H9 (cell line): ENCODE measurements around the gene MYO1E. TPM values are rescaled to one million over a fixed set of nuclear protein-coding genes. Genes with fewer than 3 reads are reported as not detected.

Experiments used
- DNase-seq: peaks from one replicate; pipeline ENCODE4 v3.0.0-alpha.2; 2017
- H2AFZ ChIP-seq: one replicate; pipeline ENCODE4 v1.6.1; 2013; ENCODE audit warnings: mild to moderate bottlenecking, low read length, control low read depth, moderate library complexity
- H2AK5ac ChIP-seq: 2 replicates; pipeline ENCODE4 v1.6.1; 2013; ENCODE audit warnings: low read length, control low read depth, mixed read lengths; ENCODE audit not compliant: insufficient read length
- H2BK120ac ChIP-seq: one replicate; pipeline ENCODE4 v1.6.1; 2013; ENCODE audit warnings: low read depth, mild to moderate bottlenecking, low read length, control low read depth, inconsistent platforms; ENCODE audit not compliant: poor library complexity, severe bottlenecking
- H2BK12ac ChIP-seq: 2 replicates; pipeline ENCODE4 v1.6.1; 2013; ENCODE audit warnings: low read length, control low read depth, mixed read lengths, low read depth; ENCODE audit not compliant: insufficient read length
- H2BK15ac ChIP-seq: 2 replicates; pipeline ENCODE4 v1.6.1; 2013; ENCODE audit warnings: low read depth, low read length, control low read depth
- H2BK20ac ChIP-seq: one replicate; pipeline ENCODE4 v1.6.1; 2013; ENCODE audit warnings: low read depth, mild to moderate bottlenecking, low read length, control low read depth, inconsistent platforms; ENCODE audit not compliant: poor library complexity, severe bottlenecking
- H2BK5ac ChIP-seq: 2 replicates; pipeline ENCODE4 v1.6.1; 2013; ENCODE audit warnings: low read length, control low read depth, mixed read lengths; ENCODE audit not compliant: insufficient read length
- H3K14ac ChIP-seq: 2 replicates; pipeline ENCODE4 v1.6.1; 2013; ENCODE audit warnings: low read length, control low read depth; ENCODE audit not compliant: insufficient read depth
- H3K18ac ChIP-seq: 2 replicates; pipeline ENCODE4 v1.6.1; 2013; ENCODE audit warnings: low read depth, mild to moderate bottlenecking, mixed read lengths, low read length, control low read depth; ENCODE audit not compliant: insufficient read length
- H3K23ac ChIP-seq: 2 replicates; pipeline ENCODE4 v1.6.1; 2013; ENCODE audit warnings: low read length, control low read depth, mixed read lengths, low read depth; ENCODE audit not compliant: insufficient read length
- H3K23me2 ChIP-seq: 2 replicates; pipeline ENCODE4 v1.6.1; 2013; ENCODE audit warnings: low read depth, mild to moderate bottlenecking, mixed read lengths, low read length, control low read depth; ENCODE audit not compliant: insufficient read length, poor library complexity, severe bottlenecking
- H3K27ac ChIP-seq: 2 replicates; pipeline ENCODE4 v1.5.1; 2013; ENCODE audit warnings: low read length, control low read depth, mixed read lengths, low read depth; ENCODE audit not compliant: insufficient read length
- H3K27me3 ChIP-seq: 2 replicates; pipeline ENCODE4 v1.6.1; 2013; ENCODE audit warnings: low read length, control low read depth, inconsistent platforms; ENCODE audit not compliant: insufficient read depth
- H3K4ac ChIP-seq: 2 replicates; pipeline ENCODE4 v1.6.1; 2013; ENCODE audit warnings: low read depth, mild to moderate bottlenecking, control low read depth, inconsistent platforms, low read length, moderate library complexity
- H3K4me1 ChIP-seq: 2 replicates; pipeline ENCODE4 v1.6.1; 2013; ENCODE audit warnings: low read length, control low read depth, inconsistent platforms; ENCODE audit not compliant: insufficient read depth
- H3K4me2 ChIP-seq: 2 replicates; pipeline ENCODE4 v1.6.1; 2013; ENCODE audit warnings: low read length, control low read depth, mixed read lengths; ENCODE audit not compliant: insufficient read length, insufficient read depth
- H3K56ac ChIP-seq: 2 replicates; pipeline ENCODE4 v1.6.1; 2013; ENCODE audit warnings: low read depth, mild to moderate bottlenecking, mixed read lengths, low read length, control low read depth; ENCODE audit not compliant: insufficient read length
- H3K79me1 ChIP-seq: 2 replicates; pipeline ENCODE4 v1.6.1; 2013; ENCODE audit warnings: low read depth, mild to moderate bottlenecking, moderate library complexity, low read length, control low read depth, inconsistent platforms; ENCODE audit not compliant: insufficient read depth, poor library complexity, severe bottlenecking
- H3K79me2 ChIP-seq: 2 replicates; pipeline ENCODE4 v1.6.1; 2013; ENCODE audit warnings: low read length, control low read depth, inconsistent platforms; ENCODE audit not compliant: insufficient read depth
- H3K9ac ChIP-seq: 2 replicates; pipeline ENCODE4 v1.6.1; 2013; ENCODE audit warnings: low read length, control low read depth, mixed read lengths; ENCODE audit not compliant: insufficient read length; ENCODE audit errors: extremely low read depth
- H3K9me3 ChIP-seq: one replicate; pipeline ENCODE4 v1.6.1; 2013; ENCODE audit warnings: low read depth, low read length, inconsistent platforms; ENCODE audit not compliant: control insufficient read depth
- H3T11ph ChIP-seq: one replicate; pipeline ENCODE4 v1.6.1; 2013; ENCODE audit warnings: mild to moderate bottlenecking, low read length, control low read depth, inconsistent platforms
- H4K20me1 ChIP-seq: one replicate; pipeline ENCODE4 v1.6.1; 2013; ENCODE audit not compliant: control insufficient read depth, insufficient read length, insufficient read depth
- H4K5ac ChIP-seq: 2 replicates; pipeline ENCODE4 v1.6.1; 2013; ENCODE audit warnings: low read depth, mild to moderate bottlenecking, mixed read lengths, low read length, control low read depth; ENCODE audit not compliant: insufficient read length
- H4K8ac ChIP-seq: replicated peaks from 2 replicates; pipeline ENCODE4 v1.6.1; 2013; ENCODE audit warnings: low read length, control low read depth, mixed read lengths, low read depth; ENCODE audit not compliant: insufficient read length
- H4K91ac ChIP-seq: 2 replicates; pipeline ENCODE4 v1.6.1; 2013; ENCODE audit warnings: low read depth, mild to moderate bottlenecking, moderate library complexity, mixed read lengths, low read length, control low read depth; ENCODE audit not compliant: insufficient read length
- H3K27ac Mint-ChIP-seq, 3 experiments: 2 replicates in 2 of 3; 3 replicates in 1 of 3; pipeline ENCODE4 v1.8.0; 2020 to 2021; ENCODE audit warnings: mixed read lengths in 3 of 3, mild to moderate bottlenecking in 1 of 3, moderate library complexity in 1 of 3
- H3K27me3 Mint-ChIP-seq: 2 replicates; pipeline ENCODE4 v1.8.0; 2021; ENCODE audit warnings: low read depth, mild to moderate bottlenecking, moderate library complexity, mixed read lengths
- H3K36me3 Mint-ChIP-seq, 3 experiments: 2 replicates in 2 of 3; 3 replicates in 1 of 3; pipeline ENCODE4 v1.8.0; 2020 to 2021; ENCODE audit warnings: low read depth in 3 of 3, mixed read lengths in 3 of 3; ENCODE audit not compliant: insufficient read depth in 1 of 3
- H3K4me1 Mint-ChIP-seq, 2 experiments: 2 replicates each; pipeline ENCODE4 v1.8.0; 2020; ENCODE audit warnings: mixed read lengths in 2 of 2
- H3K4me3 Mint-ChIP-seq, 2 experiments: 2 replicates in 1 of 2; 3 replicates in 1 of 2; pipeline ENCODE4 v1.8.0; 2020 to 2021; ENCODE audit warnings: mild to moderate bottlenecking in 2 of 2, mixed read lengths in 2 of 2, moderate library complexity in 1 of 2
- H3K9me3 Mint-ChIP-seq, 2 experiments: 2 replicates in 1 of 2; 3 replicates in 1 of 2; pipeline ENCODE4 v1.8.0; 2020; ENCODE audit warnings: mild to moderate bottlenecking in 2 of 2, mixed read lengths in 2 of 2, moderate library complexity in 1 of 2
- CTCF ChIP-seq: fragments of 200-600 bp; sonication (generic); conservative IDR thresholded peaks from 3 replicates; pipeline ENCODE4 v1.8.0; 2021; ENCODE audit warnings: antibody characterized with exemption, mild to moderate bottlenecking
- WGBS: extraction: QIAGEN DNeasy Blood & Tissue Kit; methylation state at CpG from one replicate; pipeline ENCODE4 v1.1.7; 2013; ENCODE audit warnings: missing lambda C conversion rate, low lambda C conversion rate, mixed read lengths; ENCODE audit not compliant: insufficient read length; ENCODE audit errors: extremely low coverage; 5-methylcytosine and 5-hydroxymethylcytosine counted together
- total RNA-seq: library from RNA; stranded (reverse); gene quantifications from 2 replicates; pipeline ENCODE4 v1.2.1, GENCODE V29; 2021

MYO1E gene
- total RNA-seq, 1 experiment from 2014 or later: 235 TPM

- WGBS: no CpG with 5 or more reads among the region's 6 CpGs
- H3K27me3 Mint-ChIP-seq: no peaks in the 10 kb centered on the region
- no peak for TF ChIP-seq CTCF
- no peaks in the 10 kb centered on the region for H3K23me2 ChIP-seq
- DNase-seq: no peak
- no peak overlapping the region for H3K4me3 Mint-ChIP-seq
- no peak overlapping the region for H2BK120ac ChIP-seq
- H2AFZ ChIP-seq: no peak overlapping the region
- no peak overlapping the region for H3K18ac ChIP-seq
- H3K36me3 Mint-ChIP-seq: peaks cover 55 to 88% (median 84%) of the 10 kb centered on the region in 3 experiments; a peak in 6 of 7 replicates
- no peak overlapping the region for H4K8ac ChIP-seq
- no peak overlapping the region for H3K9ac ChIP-seq
- no peak overlapping the region for H2BK12ac ChIP-seq
- no peaks in the 10 kb centered on the region for H3K9me3 Mint-ChIP-seq
- H3K27me3 ChIP-seq: no peaks in the 10 kb centered on the region
- no peak overlapping the region for H2BK20ac ChIP-seq
- no peak overlapping the region for H3K4ac ChIP-seq
- no peak overlapping the region for H3K56ac ChIP-seq
- H3K4me2 ChIP-seq: no peak overlapping the region
- H4K91ac ChIP-seq: no peak overlapping the region
- no peak overlapping the region for H2BK15ac ChIP-seq
- no peak overlapping the region for H2BK5ac ChIP-seq
- H3K14ac ChIP-seq: no peak overlapping the region
- no peak overlapping the region for H2AK5ac ChIP-seq
- no peaks in the 10 kb centered on the region for H3K79me2 ChIP-seq
- H3K27ac ChIP-seq: no peak overlapping the region
- no peaks in the 10 kb centered on the region; a peak in 1 of 4 replicates for H3K4me1 Mint-ChIP-seq
- no peak overlapping the region for H4K5ac ChIP-seq
- no peak overlapping the region for H3K27ac Mint-ChIP-seq
- peaks cover 4% of the 10 kb centered on the region for H3K79me1 ChIP-seq
- H4K20me1 ChIP-seq: no peaks in the 10 kb centered on the region
- H3K23ac ChIP-seq: no peak overlapping the region
- no peak overlapping the region for H3T11ph ChIP-seq
- H3K4me1 ChIP-seq: no peaks in the 10 kb centered on the region
- no peaks in the 10 kb centered on the region for H3K9me3 ChIP-seq
Observed at GRCh38 chr15:59116771-59117170, 255.9 kb downstream of the MYO1E start.
